ENCODE results near the gene NFAT5.
"Not testable (repeated sequence)": the region's sequence is repeated elsewhere in the genome, so short reads cannot be mapped to it uniquely, and the experiment has no call there.

The NFAT5 gene, protein sequence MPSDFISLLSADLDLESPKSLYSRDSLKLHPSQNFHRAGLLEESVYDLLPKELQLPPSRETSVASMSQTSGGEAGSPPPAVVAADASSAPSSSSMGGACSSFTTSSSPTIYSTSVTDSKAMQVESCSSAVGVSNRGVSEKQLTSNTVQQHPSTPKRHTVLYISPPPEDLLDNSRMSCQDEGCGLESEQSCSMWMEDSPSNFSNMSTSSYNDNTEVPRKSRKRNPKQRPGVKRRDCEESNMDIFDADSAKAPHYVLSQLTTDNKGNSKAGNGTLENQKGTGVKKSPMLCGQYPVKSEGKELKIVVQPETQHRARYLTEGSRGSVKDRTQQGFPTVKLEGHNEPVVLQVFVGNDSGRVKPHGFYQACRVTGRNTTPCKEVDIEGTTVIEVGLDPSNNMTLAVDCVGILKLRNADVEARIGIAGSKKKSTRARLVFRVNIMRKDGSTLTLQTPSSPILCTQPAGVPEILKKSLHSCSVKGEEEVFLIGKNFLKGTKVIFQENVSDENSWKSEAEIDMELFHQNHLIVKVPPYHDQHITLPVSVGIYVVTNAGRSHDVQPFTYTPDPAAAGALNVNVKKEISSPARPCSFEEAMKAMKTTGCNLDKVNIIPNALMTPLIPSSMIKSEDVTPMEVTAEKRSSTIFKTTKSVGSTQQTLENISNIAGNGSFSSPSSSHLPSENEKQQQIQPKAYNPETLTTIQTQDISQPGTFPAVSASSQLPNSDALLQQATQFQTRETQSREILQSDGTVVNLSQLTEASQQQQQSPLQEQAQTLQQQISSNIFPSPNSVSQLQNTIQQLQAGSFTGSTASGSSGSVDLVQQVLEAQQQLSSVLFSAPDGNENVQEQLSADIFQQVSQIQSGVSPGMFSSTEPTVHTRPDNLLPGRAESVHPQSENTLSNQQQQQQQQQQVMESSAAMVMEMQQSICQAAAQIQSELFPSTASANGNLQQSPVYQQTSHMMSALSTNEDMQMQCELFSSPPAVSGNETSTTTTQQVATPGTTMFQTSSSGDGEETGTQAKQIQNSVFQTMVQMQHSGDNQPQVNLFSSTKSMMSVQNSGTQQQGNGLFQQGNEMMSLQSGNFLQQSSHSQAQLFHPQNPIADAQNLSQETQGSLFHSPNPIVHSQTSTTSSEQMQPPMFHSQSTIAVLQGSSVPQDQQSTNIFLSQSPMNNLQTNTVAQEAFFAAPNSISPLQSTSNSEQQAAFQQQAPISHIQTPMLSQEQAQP (N-terminal part only)

DNA sequence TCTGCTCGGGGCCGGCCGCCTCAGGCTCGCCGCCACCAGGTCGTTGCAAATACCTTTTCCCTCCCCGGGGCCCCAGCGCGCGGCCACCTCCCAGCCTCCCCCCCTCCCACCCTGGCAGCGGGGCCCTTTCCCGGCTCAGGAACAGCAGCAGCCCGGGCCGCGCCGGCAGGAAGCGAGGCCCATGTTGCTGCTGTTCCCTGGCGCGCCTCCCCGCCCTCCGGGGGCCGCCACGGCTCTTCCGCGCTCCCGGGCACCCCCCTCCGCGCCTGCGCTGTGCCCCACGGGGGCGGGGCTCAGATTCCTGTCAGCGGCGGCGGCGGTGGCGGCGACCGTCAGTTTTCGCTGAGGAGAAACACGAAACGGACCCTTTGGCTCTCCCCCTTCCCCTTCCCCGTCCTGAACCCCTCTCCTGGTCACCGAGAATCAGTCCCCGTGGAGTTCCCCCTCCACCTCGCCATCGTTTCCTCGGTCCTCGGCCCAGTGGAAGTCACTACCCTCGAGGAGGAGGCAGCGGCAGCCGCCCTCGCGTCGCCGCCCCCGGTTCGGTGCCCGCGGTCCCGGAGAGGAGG lies at the start of gene NFAT5:
Gene NFAT5, plus strand, starts transcription at position 296 of the 569 bp plus-strand sequence. CDS start 336 bp downstream, outside the sequence.
- DNase-seq (ENCODE audit: low spot score): peak; percentile 95

DNA sequence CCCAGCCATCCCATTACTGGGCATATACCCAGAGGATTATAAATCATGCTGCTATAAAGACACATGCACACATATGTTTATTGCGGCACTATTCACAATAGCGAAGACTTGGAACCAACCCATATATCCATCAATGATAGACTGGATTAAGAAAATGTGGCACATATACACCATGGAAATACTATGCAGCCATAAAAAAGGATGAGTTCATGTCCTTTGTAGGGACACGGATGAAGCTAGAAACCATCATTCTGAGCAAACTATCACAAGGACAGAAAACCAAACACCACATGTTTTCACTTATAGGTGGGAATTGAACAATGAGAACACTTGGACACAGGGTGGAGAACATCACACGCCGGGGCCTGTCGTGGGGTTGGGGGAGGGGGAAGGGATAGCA lies 47.9 kb upstream of the NFAT5 start:
- DNase-seq (ENCODE audit: low spot score): not testable (repeated sequence)

DNA sequence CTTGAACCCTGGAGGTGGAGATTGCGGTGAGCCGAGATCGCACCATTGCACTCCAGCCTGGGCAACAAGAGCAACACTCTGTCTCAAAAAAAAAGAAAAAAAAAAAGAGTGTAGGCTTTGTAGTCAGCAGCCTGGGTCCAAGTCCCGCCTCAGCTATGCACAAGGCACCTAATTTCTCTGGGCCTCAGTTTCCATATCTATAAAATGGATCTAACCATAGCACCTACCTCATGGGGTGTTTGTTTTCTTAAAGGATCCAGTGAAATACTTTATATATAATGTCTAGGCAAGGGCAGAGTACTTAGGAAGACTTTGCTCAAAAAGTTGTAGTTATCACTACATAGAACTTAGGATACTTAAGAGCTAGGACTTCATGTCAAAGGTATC lies 45.4 kb upstream of the NFAT5 start:
- no peak for DNase-seq (ENCODE audit: low spot score)

DNA sequence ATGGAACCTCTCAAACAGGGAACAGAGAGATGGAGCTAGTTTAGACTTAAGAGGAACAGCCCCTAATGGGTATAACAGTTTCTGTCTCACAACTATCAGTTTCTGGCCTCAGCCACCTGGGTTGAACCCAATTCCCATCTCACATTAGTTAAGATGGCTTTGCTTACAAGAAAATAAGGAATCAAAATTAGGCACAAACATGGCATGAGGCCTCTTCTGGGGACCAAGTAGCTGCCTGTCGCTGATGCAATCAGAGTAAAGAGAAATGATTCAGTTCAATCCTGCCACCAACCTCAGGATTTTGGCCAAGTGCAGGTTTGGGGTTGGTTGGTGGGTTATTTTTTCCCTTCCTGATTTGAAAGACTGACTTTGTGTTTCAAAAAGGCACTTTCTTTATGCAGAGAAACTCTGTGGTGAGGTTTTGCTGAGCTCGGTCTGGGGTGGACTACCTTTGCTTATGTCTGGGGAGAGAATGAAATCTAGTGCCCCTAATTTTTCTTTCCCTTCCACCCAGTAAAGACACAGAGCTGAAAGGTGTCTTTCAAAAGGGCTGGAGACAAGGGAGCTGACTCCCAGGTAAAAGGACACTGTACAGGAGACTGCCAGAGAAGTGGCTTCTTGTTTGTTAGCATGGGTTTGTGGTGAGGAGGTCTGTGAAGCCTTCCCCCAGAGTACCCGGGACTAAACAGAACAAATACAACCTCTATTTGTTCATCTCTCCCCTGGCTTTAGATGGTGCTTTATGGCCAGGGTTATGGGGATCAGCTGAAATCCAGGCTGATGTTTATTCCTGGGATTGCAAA lies 44.8 kb upstream of the NFAT5 start:
- no peak for DNase-seq (ENCODE audit: low spot score)

DNA sequence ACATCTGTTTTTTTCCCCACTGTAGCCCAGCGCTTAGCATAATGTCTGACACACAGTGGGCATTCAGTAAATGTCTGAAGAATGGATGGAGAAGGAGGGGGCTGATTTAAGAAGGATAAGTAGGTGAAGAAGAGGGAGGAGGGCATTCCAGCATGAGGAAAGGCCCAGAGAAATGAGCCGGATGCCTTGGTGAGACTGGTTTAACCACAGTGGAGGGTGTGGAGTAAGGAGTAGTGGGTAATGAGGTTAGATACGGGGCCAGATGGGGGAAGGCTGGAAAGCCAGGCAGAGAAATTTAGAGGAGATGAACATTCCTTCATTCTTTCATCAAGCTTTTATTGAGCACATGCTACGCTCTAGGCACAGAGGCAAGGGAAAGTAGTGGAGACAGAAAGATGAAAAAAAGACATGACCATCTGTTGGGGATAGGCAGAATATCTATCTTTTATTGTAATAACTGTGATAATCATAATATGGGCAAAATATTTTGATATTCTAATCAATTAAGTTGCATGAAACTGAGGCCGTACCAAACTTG lies 43.7 kb upstream of the NFAT5 start:
- no peak for DNase-seq (ENCODE audit: low spot score)

DNA sequence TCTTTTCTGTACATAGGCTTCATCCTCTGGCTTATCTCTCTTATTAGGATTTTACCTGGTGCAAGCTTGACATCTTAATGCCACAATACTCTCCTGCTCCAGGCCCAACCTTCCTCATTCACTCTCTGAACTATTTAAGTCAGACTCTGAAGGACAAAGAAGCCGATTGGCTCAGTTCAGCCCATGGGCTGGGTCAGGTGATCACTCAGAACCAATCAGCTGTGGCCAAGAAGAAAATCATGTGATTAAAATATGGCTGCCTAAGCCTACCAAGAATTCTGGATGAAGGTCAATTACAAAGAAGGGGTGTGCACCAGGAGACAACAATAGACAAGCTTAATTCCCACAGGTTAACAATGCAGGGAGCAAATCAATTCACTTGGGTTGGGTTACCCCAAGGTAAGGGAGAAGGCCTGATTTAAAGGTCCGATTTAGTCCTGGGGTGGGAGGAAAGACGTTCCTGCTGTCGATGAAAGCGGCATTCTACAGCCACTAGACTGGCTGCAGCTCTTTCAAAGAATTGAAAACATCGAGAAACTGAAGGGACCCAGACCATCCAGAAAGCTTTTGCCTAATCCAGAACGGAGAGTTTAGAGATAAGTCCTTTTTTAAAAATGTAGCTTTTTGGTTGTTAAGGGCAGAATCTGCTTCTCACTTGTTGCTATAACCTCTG lies 42.9 kb upstream of the NFAT5 start:
- no peak for DNase-seq (ENCODE audit: low spot score)

DNA sequence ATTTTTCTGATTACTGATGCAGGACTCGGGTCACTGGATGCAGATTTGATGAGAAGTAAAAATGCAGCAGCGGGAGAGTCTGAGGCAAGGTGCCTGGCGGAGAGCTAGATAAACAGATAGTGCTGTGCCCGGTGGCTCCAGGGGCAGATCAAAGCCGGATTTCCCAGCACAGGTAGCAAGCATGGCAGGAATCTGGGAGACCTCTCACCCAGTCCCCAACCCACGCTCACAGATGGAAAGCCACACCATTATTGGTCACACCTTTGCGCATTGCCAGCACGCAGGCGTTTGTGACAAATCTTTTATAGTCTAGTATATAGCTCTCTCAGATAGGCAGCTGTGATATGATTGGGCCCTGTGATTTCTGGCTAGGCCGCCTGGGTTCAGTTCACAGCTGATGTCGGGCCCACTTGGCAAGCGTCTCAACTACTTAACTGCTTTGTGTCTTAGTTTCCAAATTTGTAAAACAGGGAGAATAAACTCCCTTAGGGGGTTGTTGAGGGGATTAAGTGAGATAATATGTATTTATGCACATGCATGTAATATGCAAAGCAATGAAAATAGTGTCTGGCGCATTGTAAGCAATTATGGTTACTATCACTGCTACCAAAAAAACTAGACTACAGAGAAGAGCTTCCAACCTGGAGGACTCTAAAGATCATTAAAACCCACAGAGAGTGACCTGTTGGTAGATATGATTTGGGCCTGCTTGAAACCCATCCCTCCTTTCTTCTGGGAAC lies 42.0 kb upstream of the NFAT5 start:
- DNase-seq (ENCODE audit: low spot score): no peak

DNA sequence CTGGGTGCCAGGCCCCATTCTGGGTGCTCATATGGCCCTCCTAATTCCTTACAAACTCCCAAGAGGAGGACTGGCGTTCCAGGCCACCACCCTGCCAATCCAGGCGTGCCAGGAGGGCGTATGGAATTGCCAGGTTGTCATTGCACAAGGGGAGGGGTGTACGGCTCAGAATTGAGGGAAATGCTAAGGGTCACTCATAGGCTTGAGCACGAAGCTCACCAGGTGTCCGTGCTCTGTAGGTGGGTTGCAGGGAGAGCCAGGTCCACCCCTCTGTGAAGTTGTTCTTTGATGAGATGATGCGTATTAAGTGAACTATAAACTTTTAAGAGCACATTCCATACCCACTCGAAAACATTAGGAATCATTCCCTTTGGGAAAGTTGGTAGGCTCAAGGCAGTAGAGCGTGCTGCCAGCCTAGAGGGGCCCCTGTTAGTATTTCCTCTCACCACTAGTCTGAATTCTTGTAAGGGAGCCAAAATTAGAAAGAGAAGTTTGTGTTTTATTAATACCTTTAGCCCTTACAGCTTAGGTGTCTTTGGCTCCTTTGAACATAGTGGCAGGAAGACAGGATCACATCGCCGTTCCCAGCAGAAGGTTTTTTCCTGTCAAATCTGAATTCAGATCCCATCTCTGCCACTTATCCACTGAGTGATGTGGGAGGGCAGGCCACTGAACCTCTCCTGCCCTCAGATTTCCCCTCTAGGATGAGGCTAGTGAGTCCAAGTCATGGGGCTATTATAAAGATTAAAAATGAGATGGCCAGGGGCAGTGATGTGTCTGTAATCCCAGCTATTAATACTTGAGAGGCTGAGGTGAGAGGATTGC lies 38.7 kb upstream of the NFAT5 start:
- no peak for DNase-seq (ENCODE audit: low spot score)

DNA sequence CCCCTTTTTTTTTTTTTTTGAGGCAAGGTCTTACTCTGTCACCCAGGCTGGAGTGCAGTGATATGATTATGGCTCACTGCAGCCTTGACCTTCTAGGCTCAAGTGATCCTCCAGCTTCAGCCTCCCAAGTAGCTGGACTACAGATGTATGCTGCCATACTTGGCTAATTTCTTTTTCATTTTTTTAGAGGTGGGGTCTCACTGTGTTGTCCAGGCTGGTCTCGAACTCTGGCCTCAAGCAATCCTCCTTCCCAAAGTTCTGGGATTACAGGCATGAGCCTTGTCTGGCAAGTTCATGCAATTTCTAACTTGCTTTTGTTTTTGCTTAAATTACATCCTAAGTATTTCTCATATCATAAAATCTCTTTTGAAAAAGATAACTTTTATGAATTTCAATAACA lies 33.8 kb upstream of the NFAT5 start:
- DNase-seq (ENCODE audit: low spot score): no peak

DNA sequence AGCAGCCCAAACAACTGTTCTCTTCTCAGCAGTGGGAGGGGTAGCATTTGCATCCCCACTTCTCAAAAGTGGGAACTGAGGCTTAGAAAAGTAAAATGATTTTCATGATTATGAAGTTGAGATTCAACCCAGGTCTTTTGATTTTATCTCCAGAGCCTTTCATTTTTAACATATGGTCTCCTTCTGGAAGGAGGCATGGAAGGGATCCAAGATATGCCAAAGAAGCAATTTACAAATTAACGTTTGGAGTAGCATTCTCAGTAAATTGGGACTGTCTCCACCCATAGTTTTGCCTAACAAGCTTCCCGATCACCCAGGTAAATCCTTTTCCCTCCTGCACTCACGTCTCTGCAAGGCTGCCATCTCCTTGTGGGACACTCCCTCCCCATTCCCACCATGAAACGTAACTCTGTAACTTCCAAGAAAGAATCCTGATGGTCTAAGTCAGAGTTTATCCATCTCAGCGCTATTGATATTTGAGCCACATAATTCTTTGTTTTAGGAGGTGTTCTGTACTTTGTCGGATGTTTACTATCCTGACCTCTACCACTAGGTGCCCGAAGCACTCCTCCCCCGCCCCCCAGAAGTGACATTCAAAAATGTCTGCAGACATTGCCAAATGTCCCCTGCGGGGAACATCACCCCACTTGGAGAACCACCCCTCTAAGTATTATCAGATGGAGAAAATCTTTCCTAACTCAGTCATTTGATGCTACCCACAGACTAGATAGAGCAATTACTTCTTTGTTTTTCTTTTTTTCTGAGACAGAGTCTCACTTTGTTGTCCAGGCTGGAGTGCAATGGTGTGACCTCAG lies 32.9 kb upstream of the NFAT5 start:
- DNase-seq (ENCODE audit: low spot score): no peak

DNA sequence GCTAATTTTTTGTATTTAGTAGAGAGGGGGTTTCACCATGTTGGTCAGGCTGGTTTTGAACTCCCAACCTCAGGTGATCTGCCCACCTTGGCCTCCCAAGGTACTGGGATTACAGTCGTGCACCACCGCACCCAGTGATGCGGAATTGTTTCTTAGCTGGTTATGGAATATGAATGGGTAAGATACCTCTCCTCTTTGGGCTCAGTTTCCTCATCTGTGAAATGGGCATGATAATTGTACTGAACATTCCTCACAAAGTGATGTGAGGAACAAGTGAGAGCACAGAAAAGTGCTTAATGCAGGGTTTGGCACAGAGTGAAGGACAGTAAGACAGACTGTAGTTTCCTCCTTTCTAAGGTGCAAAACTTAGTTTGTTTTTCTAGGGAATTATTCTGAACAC lies 31.0 kb upstream of the NFAT5 start:
- DNase-seq (ENCODE audit: low spot score): no peak

DNA sequence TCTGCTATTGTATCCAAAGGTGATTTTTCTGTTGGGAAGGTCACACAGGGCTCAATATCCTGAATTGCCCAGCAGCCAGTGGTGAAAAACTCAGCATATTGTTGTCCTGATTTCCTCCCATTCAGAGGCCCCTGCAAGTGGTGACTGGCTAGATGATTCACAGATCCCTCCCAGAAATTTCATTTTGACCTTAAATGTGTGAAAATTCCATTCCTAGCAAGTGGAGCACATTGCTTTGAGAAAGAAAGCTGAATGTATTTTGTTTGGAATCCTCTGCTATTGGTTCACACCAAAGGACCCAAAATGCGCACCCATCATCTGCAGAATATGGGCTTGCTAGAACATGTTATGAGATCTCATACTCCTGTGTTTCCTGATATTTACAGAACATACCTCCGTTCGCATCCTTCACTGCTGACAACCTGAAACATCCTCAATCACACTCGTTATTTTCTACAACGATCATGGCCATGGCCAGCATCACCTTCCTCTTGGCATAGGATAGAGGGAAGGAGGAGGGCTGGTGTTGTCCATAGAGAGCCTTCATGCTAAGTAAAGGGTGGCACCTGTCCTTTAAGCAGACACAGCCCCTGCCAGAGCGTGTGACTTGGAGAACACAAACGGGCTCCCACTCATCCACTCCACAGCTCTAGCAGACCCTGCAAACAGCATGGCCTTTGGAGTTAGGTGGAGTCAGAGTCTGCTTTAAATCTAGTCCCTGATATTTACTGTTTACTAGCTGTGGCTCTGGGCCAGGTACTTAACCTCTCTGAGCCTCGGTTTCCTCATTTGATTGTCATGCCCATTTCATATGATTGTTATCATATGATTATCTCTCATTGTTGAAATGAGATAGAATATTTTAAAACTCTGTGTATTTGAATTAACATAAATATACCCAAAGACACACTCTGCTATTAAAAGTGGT lies 30.4 kb upstream of the NFAT5 start:
- DNase-seq (ENCODE audit: low spot score): no peak

DNA sequence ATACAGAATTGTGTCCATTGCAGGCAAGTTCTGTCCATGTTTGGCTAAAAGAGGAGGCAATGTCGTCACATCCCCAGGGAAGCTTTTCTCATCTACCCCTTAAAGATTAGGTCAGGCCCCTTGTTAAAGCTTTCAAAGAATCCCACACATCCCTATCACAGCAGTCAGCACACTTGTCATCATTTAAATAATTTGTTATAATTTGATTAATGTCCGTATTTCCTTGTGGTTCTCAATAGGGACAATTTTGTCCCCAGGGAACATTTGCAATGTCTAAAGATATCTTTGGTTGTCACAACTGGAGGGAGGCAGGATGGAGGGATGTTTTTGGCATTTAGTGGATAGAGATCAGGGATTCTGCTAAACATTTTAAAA lies 28.1 kb upstream of the NFAT5 start:
- DNase-seq (ENCODE audit: low spot score): no peak

DNA sequence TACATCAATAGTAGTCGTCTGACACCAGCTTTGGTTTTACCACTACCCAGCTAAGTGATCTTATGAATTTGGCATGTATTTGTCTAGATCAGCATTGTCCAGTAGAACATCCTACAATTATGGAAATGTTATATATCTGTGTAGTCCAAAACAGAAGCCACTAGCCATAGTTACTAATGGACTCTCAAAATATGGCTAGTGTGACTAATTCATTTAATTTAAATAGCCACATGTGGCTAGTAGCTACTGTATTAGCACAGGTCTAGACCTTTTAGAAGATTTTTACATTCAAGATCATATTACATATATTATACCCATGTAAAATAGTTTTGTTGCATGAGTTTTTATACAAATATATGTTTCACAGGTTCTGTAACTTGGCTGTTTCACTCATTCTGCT lies 27.0 kb upstream of the NFAT5 start:
- DNase-seq (ENCODE audit: low spot score): no peak

DNA sequence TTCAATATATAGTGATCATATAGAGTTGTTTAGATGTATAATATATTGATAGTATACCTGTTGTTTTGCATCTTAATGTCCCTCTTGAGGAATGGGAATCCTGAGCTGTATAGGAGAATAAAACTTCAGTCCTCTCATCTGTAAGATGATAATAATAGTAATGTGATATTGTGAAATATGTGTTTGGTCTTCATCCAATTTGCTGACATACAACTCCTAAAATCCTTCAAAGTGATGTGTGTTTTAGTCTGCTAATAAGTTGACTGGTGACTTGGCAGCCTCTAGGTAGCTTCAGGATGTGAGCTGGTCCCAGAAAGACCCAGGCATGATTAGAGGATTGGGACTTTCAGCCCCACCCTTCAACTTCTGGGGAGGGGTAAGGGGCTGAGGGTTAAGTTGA lies 22.8 kb upstream of the NFAT5 start:
- DNase-seq (ENCODE audit: low spot score): no peak

DNA sequence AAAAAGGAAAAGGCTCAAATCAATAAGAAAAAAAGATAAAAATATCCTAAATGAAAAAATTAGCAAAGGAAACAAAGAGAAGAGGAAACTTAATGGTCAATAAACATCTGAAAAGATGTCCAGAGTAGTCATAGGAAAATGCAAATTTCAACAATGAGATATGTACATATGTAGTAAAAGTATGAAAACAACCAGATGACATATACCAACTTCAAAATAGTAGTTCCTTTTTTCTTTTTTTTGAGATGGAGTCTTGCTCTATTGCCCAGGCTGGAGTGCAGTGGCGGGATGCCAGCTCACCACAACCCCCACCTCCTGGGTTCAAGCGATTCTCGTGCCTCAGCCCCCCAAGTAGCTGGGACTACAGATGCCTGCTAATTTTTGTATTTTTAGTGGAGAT lies 21.7 kb upstream of the NFAT5 start:
- no peak for DNase-seq (ENCODE audit: low spot score)

DNA sequence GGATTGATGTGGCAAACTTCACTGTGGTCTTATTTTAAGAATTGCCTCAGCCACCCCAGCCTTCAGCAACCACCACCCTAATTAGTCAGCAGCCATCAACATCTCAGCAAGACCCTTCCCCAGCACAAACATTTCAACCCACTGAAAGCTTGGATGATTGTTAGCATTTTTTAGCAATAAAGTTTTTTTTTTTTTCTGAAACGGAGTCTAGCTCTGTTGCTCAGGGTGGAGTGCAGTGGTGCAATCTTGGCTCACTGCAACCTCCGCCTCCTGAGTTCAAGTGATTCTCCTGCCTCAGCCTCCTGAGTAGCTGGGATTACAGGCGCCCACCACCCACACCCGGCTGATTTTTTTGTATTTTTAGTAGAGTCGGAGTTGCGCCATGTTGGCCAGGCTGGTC lies 19.1 kb upstream of the NFAT5 start:
- not testable (repeated sequence) for DNase-seq (ENCODE audit: low spot score)
